Frontal cortex (tissue), 4 donors: ENCODE data around the gene THOC6. TPM values are rescaled to one million over a fixed set of nuclear protein-coding genes. Genes with fewer than 3 reads are reported as not detected.

Experiments used
- DNase-seq, 2 donors: peaks; one replicate each; pipeline ENCODE4 v3.0.0; 2012; ENCODE audit warnings: low spot score in 2 of 2
- FAIRE-seq: peaks from 2 replicates; lab custom pipeline; 2012; peaks lifted over from hg19 to GRCh38; lab: Jason Lieb, UNC
- total RNA-seq: library from RNA; depleted of rRNA; stranded (reverse); fragments of >200 nt; gene quantifications from one replicate; pipeline ENCODE4 v1.2.3, GENCODE V29; 2014
- donor health status: control.
- donor health status: control.
- donor health status: control.

The THOC6 gene
- 6.1 TPM for total RNA-seq

- no peak for FAIRE-seq
- DNase-seq = peak; percentile 91 to 94
Observed at GRCh38 chr16:3023669-3024478, at the start of gene THOC6, which contains the start of gene HCFC1R1. Gene THOC6, plus strand, starts transcription at chr16:3024035. Its CDS starts 292 bp downstream, at chr16:3024327. Gene HCFC1R1, minus strand, starts transcription at chr16:3023942. Its CDS starts 1 bp downstream, at chr16:3023941.

- no peak for DNase-seq
- no peak for FAIRE-seq
Observed at GRCh38 chr16:2974319-2975056, 49.3 kb upstream of the THOC6 start.

GRCh38 chr16:2975161-2975795 lies 48.6 kb upstream of the THOC6 start:
- no peak for DNase-seq
- FAIRE-seq = no peak

GRCh38 chr16:2976201-2976600 lies 47.6 kb upstream of the THOC6 start:
- DNase-seq (no peak), FAIRE-seq (no peak)

- DNase-seq = no peak
- no peak for FAIRE-seq
Observed at GRCh38 chr16:2976673-2977072, 47.2 kb upstream of the THOC6 start.

- FAIRE-seq = no peak
- peak in 1 of 2 donors; percentile 44 for DNase-seq
Observed at GRCh38 chr16:2977440-2977839, 46.4 kb upstream of the THOC6 start.

- FAIRE-seq (no peak), DNase-seq (no peak)
Observed at GRCh38 chr16:2979669-2980226, 44.1 kb upstream of the THOC6 start.

- FAIRE-seq (no peak), DNase-seq (peak; percentile 100)
Observed at GRCh38 chr16:2980227-2981176, 43.3 kb upstream of the THOC6 start, which contains the start of gene PKMYT1. Gene PKMYT1, minus strand, starts transcription at chr16:2980446. Its CDS starts 789 bp downstream, at chr16:2979657.

GRCh38 chr16:2981177-2981898 lies 42.5 kb upstream of the THOC6 start:
- no peak for FAIRE-seq
- no peak for DNase-seq

GRCh38 chr16:2981899-2982250 lies 42.0 kb upstream of the THOC6 start:
- no peak for FAIRE-seq
- DNase-seq = no peak

GRCh38 chr16:2982402-2982801 lies 41.4 kb upstream of the THOC6 start:
- FAIRE-seq = no peak
- no peak for DNase-seq

- FAIRE-seq = no peak
Observed at GRCh38 chr16:2983706-2984136, 40.1 kb upstream of the THOC6 start.

GRCh38 chr16:2985462-2985861 lies 38.4 kb upstream of the THOC6 start:
- DNase-seq = no peak
- FAIRE-seq = no peak

More at GRCh38 chr16:2983706-2984136, 40.1 kb upstream of the THOC6 start:
- DNase-seq = peak; percentile 88 to 96

- FAIRE-seq (no peak), DNase-seq (no peak)
Observed at GRCh38 chr16:2985893-2986355, 37.9 kb upstream of the THOC6 start.

- no peak for FAIRE-seq
Observed at GRCh38 chr16:2986623-2987188, 37.1 kb upstream of the THOC6 start.

GRCh38 chr16:2987286-2987685 lies 36.5 kb upstream of the THOC6 start:
- DNase-seq (no peak), FAIRE-seq (no peak)

More at GRCh38 chr16:2986623-2987188, 37.1 kb upstream of the THOC6 start:
- no peak for DNase-seq

GRCh38 chr16:2987833-2988232 lies 36.0 kb upstream of the THOC6 start:
- FAIRE-seq = no peak
- DNase-seq = no peak

GRCh38 chr16:2988590-2989099 lies 35.2 kb upstream of the THOC6 start:
- DNase-seq (no peak), FAIRE-seq (no peak)
